ENCODE measurements around the gene GJC1. TPM values are rescaled to one million over a fixed set of nuclear protein-coding genes. Genes with fewer than 3 reads are reported as not detected.

Gene GJC1
- total and polyA plus RNA-seq, 2 donors (not counting 1 experiment from before 2014, with no cell fraction given) = 33.9 to 97.3 TPM

DNA sequence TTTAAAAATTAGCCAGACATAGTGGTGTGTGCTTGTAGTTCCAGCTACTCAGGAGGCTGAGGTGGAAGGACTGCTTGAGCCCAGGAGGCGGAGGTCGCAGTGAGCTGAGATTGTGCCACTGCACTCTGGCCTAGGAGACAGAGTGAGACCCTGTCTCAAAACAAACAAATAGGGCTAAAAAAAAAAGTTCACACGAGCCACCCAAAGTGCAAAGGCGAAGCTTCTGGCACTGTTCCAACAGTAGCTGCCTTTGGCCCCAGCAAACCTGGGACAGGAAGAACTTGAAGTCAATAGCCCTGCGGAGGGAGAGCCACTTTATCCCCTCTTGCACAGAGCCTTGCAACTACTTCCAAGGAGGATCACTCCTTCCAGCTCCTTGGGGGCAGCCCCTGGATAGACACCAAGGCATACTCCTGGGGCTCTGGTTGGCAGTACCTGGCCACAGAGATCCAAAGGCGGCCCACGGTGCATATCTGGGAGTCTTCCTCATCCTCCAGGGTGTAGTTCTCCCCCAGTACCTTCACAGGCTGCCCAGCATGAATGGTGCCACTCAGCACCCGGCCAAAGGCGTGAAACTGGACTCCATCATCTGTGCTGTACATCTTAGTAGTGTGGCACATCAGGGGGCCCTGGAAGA is 32.3 kb upstream of the GJC1 start:
- H3K36me3 ChIP-seq (ENCODE audit: control insufficient read depth, insufficient read depth, low read length) = peaks cover 23% of the 10 kb centered on the region

DNA sequence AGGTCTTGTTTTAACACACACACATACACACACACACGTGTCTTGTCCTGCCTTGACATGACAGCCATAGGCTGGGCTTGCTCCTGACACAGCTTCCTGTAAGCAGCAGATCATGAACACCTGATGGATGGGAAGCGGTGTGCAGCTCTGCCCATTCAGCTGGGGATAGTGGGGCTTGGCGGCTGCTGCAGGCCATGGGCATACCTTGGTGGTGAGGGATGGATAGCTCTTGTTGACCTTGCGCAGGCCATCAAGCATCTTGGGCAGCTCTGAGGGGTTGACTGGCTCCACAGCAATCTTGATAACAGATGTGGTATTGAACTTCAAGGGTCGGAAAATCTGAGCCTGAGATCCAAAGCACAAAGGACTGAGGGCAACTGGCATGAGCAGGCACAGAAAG is 29.6 kb upstream of the GJC1 start:
- H3K4me2 ChIP-seq (ENCODE audit: extremely low read depth, insufficient read depth, low read length) = no peak overlapping the region
- TF ChIP-seq, protein P1, sequence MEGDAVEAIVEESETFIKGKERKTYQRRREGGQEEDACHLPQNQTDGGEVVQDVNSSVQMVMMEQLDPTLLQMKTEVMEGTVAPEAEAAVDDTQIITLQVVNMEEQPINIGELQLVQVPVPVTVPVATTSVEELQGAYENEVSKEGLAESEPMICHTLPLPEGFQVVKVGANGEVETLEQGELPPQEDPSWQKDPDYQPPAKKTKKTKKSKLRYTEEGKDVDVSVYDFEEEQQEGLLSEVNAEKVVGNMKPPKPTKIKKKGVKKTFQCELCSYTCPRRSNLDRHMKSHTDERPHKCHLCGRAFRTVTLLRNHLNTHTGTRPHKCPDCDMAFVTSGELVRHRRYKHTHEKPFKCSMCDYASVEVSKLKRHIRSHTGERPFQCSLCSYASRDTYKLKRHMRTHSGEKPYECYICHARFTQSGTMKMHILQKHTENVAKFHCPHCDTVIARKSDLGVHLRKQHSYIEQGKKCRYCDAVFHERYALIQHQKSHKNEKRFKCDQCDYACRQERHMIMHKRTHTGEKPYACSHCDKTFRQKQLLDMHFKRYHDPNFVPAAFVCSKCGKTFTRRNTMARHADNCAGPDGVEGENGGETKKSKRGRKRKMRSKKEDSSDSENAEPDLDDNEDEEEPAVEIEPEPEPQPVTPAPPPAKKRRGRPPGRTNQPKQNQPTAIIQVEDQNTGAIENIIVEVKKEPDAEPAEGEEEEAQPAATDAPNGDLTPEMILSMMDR (conservative IDR thresholded peaks at IDR 0.05 in 1 of 2, IDR thresholded peaks at IDR 0.05 in 1 of 2; ENCODE audit: low read depth in 1 of 2, low read length in 2 of 2) = no peak
- no peak for TF ChIP-seq EZH2 (IDR thresholded peaks at IDR 0.05; ENCODE audit: low read length, missing control alignments)
- H3K27me3 ChIP-seq (ENCODE audit: control insufficient read depth, insufficient read depth, low read length) = no peaks in the 10 kb centered on the region
- no peak overlapping the region for H2AFZ ChIP-seq (ENCODE audit: low read length)
- H3K4me1 ChIP-seq (ENCODE audit: control insufficient read depth, extremely low read depth, insufficient read depth, low read length) = no peaks in the 10 kb centered on the region
- no peaks in the 10 kb centered on the region for H3K79me2 ChIP-seq (ENCODE audit: control insufficient read depth, insufficient read depth, low read length)
- no peak overlapping the region for H3K9ac ChIP-seq (ENCODE audit: insufficient read depth, low read length)
- no peaks in the 10 kb centered on the region for H3K9me3 ChIP-seq (ENCODE audit: control insufficient read depth, insufficient read depth, low read depth, low read length)
- no peak for DNase-seq (ENCODE audit: low read depth in 2 of 2)
- peaks cover 22% of the 10 kb centered on the region for H3K36me3 ChIP-seq (ENCODE audit: control insufficient read depth, insufficient read depth, low read length)
- no peak overlapping the region for H3K4me3 ChIP-seq (replicated peaks in 1 of 4; ENCODE audit: control extremely low read depth in 1 of 4, insufficient read depth in 1 of 4, low read depth in 3 of 4, low read length in 4 of 4)
- H3K27ac ChIP-seq (ENCODE audit: insufficient read depth, low read length) = no peak overlapping the region
- no peaks in the 10 kb centered on the region for H4K20me1 ChIP-seq (ENCODE audit: control insufficient read depth, extremely low read depth, insufficient read depth, low read length)

More for the DNA sequence above, 32.3 kb upstream of the GJC1 start:
- DNase-seq (ENCODE audit: low read depth in 2 of 2) = no peak
- TF ChIP-seq EZH2 (IDR thresholded peaks at IDR 0.05; ENCODE audit: low read length, missing control alignments) = no peak
- TF ChIP-seq, protein P1 (conservative IDR thresholded peaks at IDR 0.05 in 1 of 2, IDR thresholded peaks at IDR 0.05 in 1 of 2; ENCODE audit: low read depth in 1 of 2, low read length in 2 of 2) = no peak
- no peaks in the 10 kb centered on the region for H3K79me2 ChIP-seq (ENCODE audit: control insufficient read depth, insufficient read depth, low read length)
- no peaks in the 10 kb centered on the region for H3K9me3 ChIP-seq (ENCODE audit: control insufficient read depth, insufficient read depth, low read depth, low read length)
- H4K20me1 ChIP-seq (ENCODE audit: control insufficient read depth, extremely low read depth, insufficient read depth, low read length) = no peaks in the 10 kb centered on the region
- H3K4me2 ChIP-seq (ENCODE audit: extremely low read depth, insufficient read depth, low read length) = no peak overlapping the region
- H2AFZ ChIP-seq (ENCODE audit: low read length) = no peak overlapping the region
- H3K9ac ChIP-seq (ENCODE audit: insufficient read depth, low read length) = no peak overlapping the region
- H3K4me3 ChIP-seq (replicated peaks in 1 of 4; ENCODE audit: control extremely low read depth in 1 of 4, insufficient read depth in 1 of 4, low read depth in 3 of 4, low read length in 4 of 4) = no peak overlapping the region
- no peak overlapping the region for H3K27ac ChIP-seq (ENCODE audit: insufficient read depth, low read length)
- no peaks in the 10 kb centered on the region for H3K4me1 ChIP-seq (ENCODE audit: control insufficient read depth, extremely low read depth, insufficient read depth, low read length)
- H3K27me3 ChIP-seq (ENCODE audit: control insufficient read depth, insufficient read depth, low read length) = no peaks in the 10 kb centered on the region

DNA sequence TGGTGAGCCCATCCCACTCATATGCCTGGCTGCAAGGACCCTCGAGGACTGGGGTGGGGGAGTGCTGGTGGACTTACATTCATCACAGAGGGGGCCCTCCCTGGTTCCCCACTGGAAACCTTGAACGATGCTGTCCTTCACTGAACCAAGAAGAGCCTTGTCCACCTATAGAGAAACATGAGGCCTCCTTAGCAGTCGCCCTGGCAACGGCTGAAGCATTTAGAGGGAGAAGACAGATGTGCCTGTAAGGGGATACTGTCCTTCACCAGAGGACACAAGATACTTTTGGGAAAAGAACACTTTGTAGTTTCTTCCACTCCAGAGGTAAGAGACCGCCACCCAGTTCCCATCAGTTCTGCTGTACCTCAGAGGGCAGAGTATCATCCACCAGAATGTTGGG is 24.1 kb upstream of the GJC1 start:
- DNase-seq (ENCODE audit: low read depth in 2 of 2) = no peak
- peaks cover 24% of the 10 kb centered on the region for H3K36me3 ChIP-seq (ENCODE audit: control insufficient read depth, insufficient read depth, low read length)

More for the DNA sequence above, 24.1 kb upstream of the GJC1 start:
- H3K9ac ChIP-seq (ENCODE audit: insufficient read depth, low read length) = no peak overlapping the region
- no peaks in the 10 kb centered on the region for H3K79me2 ChIP-seq (ENCODE audit: control insufficient read depth, insufficient read depth, low read length)
- H3K4me3 ChIP-seq (replicated peaks in 1 of 4; ENCODE audit: control extremely low read depth in 1 of 4, insufficient read depth in 1 of 4, low read depth in 3 of 4, low read length in 4 of 4) = no peak overlapping the region
- H3K9me3 ChIP-seq (ENCODE audit: control insufficient read depth, insufficient read depth, low read depth, low read length) = no peaks in the 10 kb centered on the region
- H3K4me2 ChIP-seq (ENCODE audit: extremely low read depth, insufficient read depth, low read length) = no peak overlapping the region
- TF ChIP-seq, protein P1 (conservative IDR thresholded peaks at IDR 0.05 in 1 of 2, IDR thresholded peaks at IDR 0.05 in 1 of 2; ENCODE audit: low read depth in 1 of 2, low read length in 2 of 2) = no peak
- TF ChIP-seq EZH2 (IDR thresholded peaks at IDR 0.05; ENCODE audit: low read length, missing control alignments) = no peak
- H4K20me1 ChIP-seq (ENCODE audit: control insufficient read depth, extremely low read depth, insufficient read depth, low read length) = no peaks in the 10 kb centered on the region
- H3K4me1 ChIP-seq (ENCODE audit: control insufficient read depth, extremely low read depth, insufficient read depth, low read length) = no peaks in the 10 kb centered on the region
- no peaks in the 10 kb centered on the region for H3K27me3 ChIP-seq (ENCODE audit: control insufficient read depth, insufficient read depth, low read length)
- no peak overlapping the region for H2AFZ ChIP-seq (ENCODE audit: low read length)
- H3K27ac ChIP-seq (ENCODE audit: insufficient read depth, low read length) = no peak overlapping the region
